Naive thymus-derived CD4-positive, alpha-beta T cell (primary cell): ENCODE measurements around the gene NANP. TPM values are rescaled to one million over a fixed set of nuclear protein-coding genes. Genes with fewer than 3 reads are reported as not detected.
"Not testable (repeated sequence)": the region's sequence is repeated elsewhere in the genome, so short reads cannot be mapped to it uniquely, and the experiment has no call there.

Experiments used
- ATAC-seq: fragments of 150-1000 bp; cut with Tn5 transposase; 2 replicates; pipeline ENCODE4 v1.10.0; 2021; ENCODE audit warnings: mild to moderate bottlenecking, moderate library complexity
- CTCF ChIA-PET: fragments of 350-600 bp; sonication (Branson Sonifier 250); formaldehyde crosslinking; loops from one replicate; lab custom pipeline; 2021; ENCODE audit warnings: antibody characterized with exemption; lab: Charles Lee
- POLR2A ChIA-PET: fragments of 350-600 bp; sonication (Branson Sonifier 250); formaldehyde crosslinking; loops from one replicate; lab custom pipeline; 2021; ENCODE audit warnings: antibody characterized with exemption, inconsistent platforms; lab: Charles Lee
- DNase-seq, 9 donors: peaks; one replicate each; pipeline versions ENCODE4 v3.0.0 to v3.0.0-alpha.2; 2020 to 2022; ENCODE audit warnings: mixed read lengths in 1 of 9
- H3K27ac ChIP-seq: one replicate; pipeline ENCODE4 v1.7.0; 2013; ENCODE audit warnings: mild to moderate bottlenecking, low read depth, low read length, moderate library complexity
- H3K27me3 ChIP-seq, 2 donors: one replicate each; pipeline ENCODE4 v1.7.0; 2013; ENCODE audit warnings: low read length in 2 of 2, mild to moderate bottlenecking in 2 of 2, moderate library complexity in 2 of 2; ENCODE audit not compliant: control insufficient read depth in 2 of 2, insufficient read depth in 2 of 2
- H3K36me3 ChIP-seq, 3 experiments: 1 replicate in 2 of 3; 2 replicates in 1 of 3; pipeline ENCODE4 v1.7.0; 2013; ENCODE audit warnings: low read length in 3 of 3, mild to moderate bottlenecking in 3 of 3, moderate library complexity in 1 of 3; ENCODE audit not compliant: insufficient read depth in 3 of 3, control insufficient read depth in 2 of 3
- H3K4me1 ChIP-seq, 2 donors: one replicate each; pipeline ENCODE4 v1.7.0; 2013; ENCODE audit warnings: low read length in 2 of 2, mild to moderate bottlenecking in 2 of 2, moderate library complexity in 1 of 2; ENCODE audit not compliant: control insufficient read depth in 2 of 2, insufficient read depth in 2 of 2
- H3K4me3 ChIP-seq: 2 replicates; pipeline ENCODE4 v1.7.0; 2013; ENCODE audit warnings: mild to moderate bottlenecking, low read length
- H3K9me3 ChIP-seq, 3 experiments: 1 replicate in 2 of 3; 2 replicates in 1 of 3; pipeline ENCODE4 v1.7.0; 2013; ENCODE audit warnings: low read length in 3 of 3; ENCODE audit not compliant: control insufficient read depth in 2 of 3
- H3K27ac Mint-ChIP-seq, 9 donors: one replicate each; pipeline ENCODE4 v1.8.0; 2020 to 2022; ENCODE audit warnings: mixed read lengths in 9 of 9, mild to moderate bottlenecking in 8 of 9, moderate library complexity in 5 of 9, inconsistent platforms in 2 of 9
- H3K27me3 Mint-ChIP-seq, 5 donors: one replicate each; pipeline ENCODE4 v1.8.0; 2021 to 2022; ENCODE audit warnings: mixed read lengths in 5 of 5, mild to moderate bottlenecking in 1 of 5
- H3K36me3 Mint-ChIP-seq, 5 donors: one replicate each; pipeline ENCODE4 v1.8.0; 2020 to 2022; ENCODE audit warnings: mixed read lengths in 5 of 5, mild to moderate bottlenecking in 3 of 5, inconsistent platforms in 1 of 5
- H3K4me1 Mint-ChIP-seq, 7 donors: one replicate each; pipeline ENCODE4 v1.8.0; 2020 to 2022; ENCODE audit warnings: mixed read lengths in 7 of 7, mild to moderate bottlenecking in 3 of 7, inconsistent platforms in 1 of 7
- H3K4me3 Mint-ChIP-seq, 10 donors: one replicate each; pipeline ENCODE4 v1.8.0; 2020 to 2022; ENCODE audit warnings: mild to moderate bottlenecking in 10 of 10, mixed read lengths in 10 of 10, moderate library complexity in 6 of 10, inconsistent platforms in 2 of 10
- H3K9me3 Mint-ChIP-seq, 11 donors: one replicate each; pipeline ENCODE4 v1.8.0; 2020 to 2022; ENCODE audit warnings: mixed read lengths in 11 of 11, mild to moderate bottlenecking in 4 of 11, inconsistent platforms in 1 of 11, moderate library complexity in 1 of 11
- intact Hi-C, 2 donors: fragments of 100-400 bp; cut with micrococcal nuclease; formaldehyde crosslinking; loops; one replicate each; pipeline ENCODE4 v1.15.1; 2023
- polyA plus RNA-seq, 2 donors: library from polyadenylated mRNA; unstranded; fragments of 300-500 nt; fragmentation: Illumina TruSeq; gene quantifications; one replicate each; pipeline ENCODE4 v1.2.3, GENCODE V29; 2021
- total RNA-seq, 6 experiments: library from RNA in 5 of 6; stranded (reverse) in 5 of 6; gene quantifications; 1 replicate in 5 of 6; 2 replicates in 1 of 6; pipeline ENCODE4 v1.2.3 and lab custom pipeline; 2021 to 2026

Gene NANP
- total and polyA plus RNA-seq, 7 experiments from 2014 or later: 0.75 to 7.0 (median 1.6) TPM

- POLR2A ChIA-PET, H3K27ac Mint-ChIP-seq, DNase-seq, H3K27me3 Mint-ChIP-seq, H3K36me3 Mint-ChIP-seq, H3K4me3 Mint-ChIP-seq, H3K27ac ChIP-seq, ATAC-seq, CTCF ChIA-PET, H3K4me3 ChIP-seq, H3K27me3 ChIP-seq, H3K9me3 Mint-ChIP-seq, intact Hi-C loops, H3K36me3 ChIP-seq, H3K9me3 ChIP-seq, H3K4me1 Mint-ChIP-seq, H3K4me1 ChIP-seq: not testable (repeated sequence)
Observed at GRCh38 chr20:25602914-25603309, 20.9 kb downstream of the NANP start.

- H3K27me3 ChIP-seq, H3K4me1 Mint-ChIP-seq, ATAC-seq, POLR2A ChIA-PET, H3K4me1 ChIP-seq, H3K27ac ChIP-seq, H3K4me3 Mint-ChIP-seq, H3K36me3 Mint-ChIP-seq, H3K9me3 ChIP-seq, intact Hi-C loops, H3K36me3 ChIP-seq, H3K27ac Mint-ChIP-seq, CTCF ChIA-PET, DNase-seq, H3K27me3 Mint-ChIP-seq, H3K4me3 ChIP-seq, H3K9me3 Mint-ChIP-seq: not testable (repeated sequence)
Observed at GRCh38 chr20:25602191-25602913, 21.5 kb downstream of the NANP start.

DNA sequence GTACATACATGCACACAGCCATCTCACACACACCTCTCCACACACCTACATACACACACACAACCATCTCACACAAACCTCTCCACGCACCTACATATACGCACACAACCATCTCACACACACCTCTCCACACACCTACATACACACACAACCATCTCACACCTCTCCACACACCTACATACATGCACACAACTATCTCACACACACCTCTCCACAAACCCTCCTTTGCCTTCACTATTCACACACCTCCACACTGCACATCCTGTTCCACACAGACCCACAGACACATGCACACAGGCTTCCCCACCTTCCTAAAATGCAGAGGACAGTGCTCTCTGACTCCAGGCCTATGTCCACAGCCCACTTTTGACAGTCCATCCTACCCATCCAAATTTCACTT lies 22.2 kb downstream of the NANP start:
- Histone ChIP-seq H3K27ac (no peak overlapping the region), H3K36me3 (no peaks in the 10 kb centered on the region), H3K9me3 (no peaks in the 10 kb centered on the region), H3K4me1 (no peaks in the 10 kb centered on the region), H3K4me3 (no peak overlapping the region), H3K27me3 (no peaks in the 10 kb centered on the region)
- Mint-ChIP-seq H3K27ac (no peak overlapping the region), H3K27me3 (peaks cover 0 to 3% (median 0%) of the 10 kb centered on the region in 5 donors), H3K4me3 (no peak overlapping the region), H3K4me1 (peaks cover 0 to 3% (median 0%) of the 10 kb centered on the region in 7 donors), H3K9me3 (no peaks in the 10 kb centered on the region), H3K36me3 (no peaks in the 10 kb centered on the region)
- no peak for ATAC-seq
- intact Hi-C loops: no loop called here
- POLR2A ChIA-PET: no interaction called here
- CTCF ChIA-PET: no interaction called here
- DNase-seq: no peak

DNA sequence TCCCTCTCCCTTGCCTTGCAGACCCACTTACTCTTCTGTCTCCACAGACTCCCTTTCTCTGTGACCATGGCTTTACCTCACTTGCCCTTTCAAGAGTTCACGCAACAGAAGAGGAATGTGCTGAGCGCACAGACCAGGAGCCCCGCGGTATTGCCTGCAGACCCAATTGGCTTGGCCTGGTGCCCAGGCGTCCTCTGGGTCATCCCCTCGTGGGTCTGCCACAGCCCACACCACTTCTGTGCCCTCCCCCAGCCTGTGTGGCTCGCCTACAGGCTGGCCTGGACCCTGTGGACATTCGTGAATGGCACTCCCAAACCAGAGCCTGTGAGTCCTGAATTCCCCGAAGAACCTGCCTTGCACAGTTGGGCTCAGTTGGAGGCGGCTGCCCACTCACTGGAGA lies 23.2 kb downstream of the NANP start:
- H3K4me3 ChIP-seq: no peak overlapping the region
- intact Hi-C loops: no loop called here
- H3K4me3 Mint-ChIP-seq: no peak overlapping the region
- ChIA-PET POLR2A (no interaction called here), CTCF (no interaction called here)
- H3K36me3 ChIP-seq: no peaks in the 10 kb centered on the region
- no peaks in the 10 kb centered on the region for H3K9me3 Mint-ChIP-seq
- ATAC-seq: no peak
- no peak overlapping the region for H3K27ac Mint-ChIP-seq
- H3K27me3 Mint-ChIP-seq: peaks cover 0 to 3% (median 0%) of the 10 kb centered on the region in 5 donors
- H3K4me1 ChIP-seq: no peaks in the 10 kb centered on the region
- no peaks in the 10 kb centered on the region for H3K36me3 Mint-ChIP-seq
- peaks cover 0 to 3% (median 0%) of the 10 kb centered on the region in 7 donors for H3K4me1 Mint-ChIP-seq
- no peaks in the 10 kb centered on the region for H3K9me3 ChIP-seq
- no peak for DNase-seq
- no peaks in the 10 kb centered on the region for H3K27me3 ChIP-seq
- no peak overlapping the region for H3K27ac ChIP-seq

DNA sequence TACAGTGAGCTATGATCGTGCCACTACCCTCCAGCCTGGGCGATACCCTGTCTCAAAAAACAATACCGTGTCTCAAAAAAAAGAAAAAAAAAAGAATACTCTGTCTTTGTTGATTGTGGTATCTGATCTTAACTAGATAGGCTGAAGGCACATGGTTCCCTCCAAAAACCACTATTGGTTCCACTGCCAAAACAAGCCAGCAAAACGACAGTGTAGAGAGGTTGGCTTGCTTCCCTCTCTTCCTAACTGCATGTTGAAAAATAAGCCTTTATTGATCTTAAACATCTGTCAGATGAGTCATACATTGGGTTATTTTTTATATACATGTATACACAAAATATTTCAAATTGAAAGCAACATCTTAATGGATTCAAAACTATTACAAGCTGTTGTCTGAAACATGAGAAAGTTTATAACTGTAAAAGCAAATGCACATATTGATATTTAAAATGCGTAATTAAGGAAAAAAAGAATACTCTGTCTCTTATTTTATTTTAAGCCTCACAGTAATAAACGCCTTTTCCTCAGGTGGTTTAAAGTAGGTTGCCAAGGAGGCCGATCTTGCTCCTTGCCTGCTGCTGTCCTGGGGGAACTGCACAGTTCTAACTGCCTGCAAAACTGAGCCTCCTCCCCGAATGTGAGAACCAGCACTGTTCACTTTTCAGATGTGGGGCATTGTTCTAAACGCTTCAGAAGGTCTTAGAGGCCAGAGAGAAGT lies 31.5 kb downstream of the NANP start:
- Mint-ChIP-seq H3K36me3 (no peaks in the 10 kb centered on the region), H3K9me3 (no peaks in the 10 kb centered on the region), H3K27ac (peak overlapping the region in 1 of 9 donors; percentile 41), H3K4me1 (no peaks in the 10 kb centered on the region), H3K4me3 (no peak overlapping the region), H3K27me3 (peaks cover 0 to 7% (median 0%) of the 10 kb centered on the region in 5 donors)
- Histone ChIP-seq H3K4me3 (no peak overlapping the region), H3K27ac (no peak overlapping the region), H3K4me1 (no peaks in the 10 kb centered on the region), H3K27me3 (no peaks in the 10 kb centered on the region), H3K9me3 (no peaks in the 10 kb centered on the region), H3K36me3 (no peaks in the 10 kb centered on the region)
- intact Hi-C loops: no loop called here
- ChIA-PET CTCF (no interaction called here), POLR2A (no interaction called here)
- ATAC-seq (no peak), DNase-seq (no peak)

DNA sequence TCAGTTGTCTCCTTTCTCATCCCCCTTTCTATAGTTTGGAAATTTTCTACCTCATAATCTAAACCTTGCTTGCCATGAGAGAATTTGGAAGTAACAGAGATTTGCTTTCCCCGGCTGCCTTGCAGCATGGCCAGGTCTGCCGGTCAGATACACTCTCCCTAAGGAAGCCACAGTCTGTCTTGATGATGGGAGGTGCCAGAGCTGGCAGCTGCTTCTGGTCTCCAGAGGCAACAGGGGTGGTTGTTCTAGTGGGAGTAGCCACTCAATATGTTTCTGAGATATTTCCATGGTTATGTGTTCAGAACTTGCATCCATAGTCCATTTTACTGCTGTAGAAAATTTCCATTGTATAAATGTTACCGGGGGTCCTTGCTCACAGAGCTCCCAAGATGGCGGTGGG lies 33.0 kb downstream of the NANP start:
- POLR2A ChIA-PET, DNase-seq, H3K4me1 ChIP-seq, H3K36me3 ChIP-seq, intact Hi-C loops, H3K4me1 Mint-ChIP-seq, ATAC-seq, H3K4me3 ChIP-seq, H3K4me3 Mint-ChIP-seq, H3K9me3 ChIP-seq, CTCF ChIA-PET, H3K27me3 ChIP-seq, H3K36me3 Mint-ChIP-seq, H3K9me3 Mint-ChIP-seq, H3K27ac Mint-ChIP-seq, H3K27ac ChIP-seq: not testable (repeated sequence)
- peaks cover 0 to 11% (median 0%) of the 10 kb centered on the region in 5 donors for H3K27me3 Mint-ChIP-seq

- ATAC-seq (no peak), DNase-seq (no peak)
- Histone ChIP-seq H3K27me3 (no peaks in the 10 kb centered on the region), H3K9me3 (no peaks in the 10 kb centered on the region), H3K27ac (no peak overlapping the region), H3K4me1 (no peaks in the 10 kb centered on the region), H3K36me3 (no peaks in the 10 kb centered on the region), H3K4me3 (no peak overlapping the region)
- peaks cover 0 to 2% (median 0%) of the 10 kb centered on the region in 11 donors for H3K9me3 Mint-ChIP-seq
- H3K4me1 Mint-ChIP-seq: peaks cover 0 to 10% (median 6%) of the 10 kb centered on the region in 7 donors
- peaks cover 0 to 6% (median 0%) of the 10 kb centered on the region in 5 donors for H3K36me3 Mint-ChIP-seq
- H3K4me3 Mint-ChIP-seq: no peak overlapping the region
- ChIA-PET CTCF (no interaction called here), POLR2A (no interaction called here)
- intact Hi-C loops: no loop called here
- peak overlapping the region in 1 of 9 donors; percentile 30 for H3K27ac Mint-ChIP-seq
- peaks cover 0 to 14% (median 6%) of the 10 kb centered on the region in 5 donors for H3K27me3 Mint-ChIP-seq
Observed at GRCh38 chr20:25588491-25588890, 35.3 kb downstream of the NANP start.
